Common myeloid progenitor, CD34-positive (primary cell): ENCODE results near the gene A2ML1.
"Not testable (repeated sequence)": the region's sequence is repeated elsewhere in the genome, so short reads cannot be mapped to it uniquely, and the experiment has no call there.

Experiments used
- CTCF ChIA-PET: fragments of 350-600 bp; sonication (Branson Sonifier 250); formaldehyde crosslinking; loops from one replicate; lab custom pipeline; 2021; ENCODE audit warnings: antibody characterized with exemption; lab: Charles Lee
- POLR2A ChIA-PET: fragments of 350-600 bp; sonication (Branson Sonifier 250); formaldehyde crosslinking; loops from one replicate; lab custom pipeline; 2021; ENCODE audit warnings: antibody characterized with exemption; lab: Charles Lee
- DNase-seq, 3 donors: peaks; one replicate each; pipeline versions ENCODE4 v3.0.0 to v3.0.0-alpha.2; 2013
- H3K27ac ChIP-seq, 2 experiments: 1 replicate in 1 of 2; 2 replicates in 1 of 2; pipeline ENCODE4 v1.7.0; 2013; ENCODE audit warnings: inconsistent platforms in 2 of 2, low read length in 2 of 2, mild to moderate bottlenecking in 2 of 2, low read depth in 1 of 2, moderate library complexity in 1 of 2; ENCODE audit not compliant: severe bottlenecking in 2 of 2, insufficient read depth in 1 of 2, poor library complexity in 1 of 2
- H3K27me3 ChIP-seq, 5 experiments: replicated peaks in 2 of 5; 1 replicate in 3 of 5; 2 replicates in 2 of 5; pipeline versions ENCODE4 v1.6.1 to v1.7.0; 2013; ENCODE audit warnings: low read length in 4 of 5, mild to moderate bottlenecking in 2 of 5, moderate library complexity in 2 of 5, inconsistent platforms in 1 of 5; ENCODE audit not compliant: insufficient read depth in 5 of 5, control insufficient read depth in 4 of 5
- H3K36me3 ChIP-seq, 4 experiments: 1 replicate in 2 of 4; 2 replicates in 2 of 4; pipeline versions ENCODE4 v1.6.1 to v1.7.0; 2013; ENCODE audit warnings: low read length in 3 of 4, control low read depth in 1 of 4, mild to moderate bottlenecking in 1 of 4; ENCODE audit not compliant: control insufficient read depth in 4 of 4, insufficient read depth in 4 of 4
- H3K4me1 ChIP-seq, 4 experiments: 1 replicate in 3 of 4; 2 replicates in 1 of 4; pipeline versions ENCODE4 v1.6.1 to v1.7.1; 2013; ENCODE audit warnings: low read length in 3 of 4, mild to moderate bottlenecking in 3 of 4, control low read depth in 1 of 4, inconsistent platforms in 1 of 4, moderate library complexity in 1 of 4; ENCODE audit not compliant: control insufficient read depth in 4 of 4, insufficient read depth in 4 of 4; ENCODE audit errors: control extremely low read depth in 1 of 4
- H3K4me3 ChIP-seq, 7 experiments: 1 replicate in 4 of 7; 2 replicates in 3 of 7; pipeline versions ENCODE4 v1.5.1 to v1.7.0; 2013; ENCODE audit warnings: mild to moderate bottlenecking in 7 of 7, low read length in 6 of 7, moderate library complexity in 6 of 7, inconsistent platforms in 2 of 7, low read depth in 2 of 7, control low read depth in 1 of 7; ENCODE audit not compliant: insufficient read depth in 4 of 7, control insufficient read depth in 1 of 7; ENCODE audit errors: extremely low read depth in 1 of 7
- H3K9me3 ChIP-seq, 5 experiments: 1 replicate in 4 of 5; 2 replicates in 1 of 5; pipeline versions ENCODE4 v1.6.1 to v1.7.1; 2013; ENCODE audit warnings: low read length in 4 of 5, mild to moderate bottlenecking in 2 of 5, inconsistent platforms in 1 of 5, low read depth in 1 of 5, moderate library complexity in 1 of 5; ENCODE audit not compliant: control insufficient read depth in 4 of 5, insufficient read depth in 2 of 5; ENCODE audit errors: control extremely low read depth in 1 of 5
- WGBS: methylation state at CpG from one replicate; pipeline ENCODE4 v1.1.5; 2013; ENCODE audit not compliant: insufficient coverage; 5-methylcytosine and 5-hydroxymethylcytosine counted together

Gene A2ML1

DNA sequence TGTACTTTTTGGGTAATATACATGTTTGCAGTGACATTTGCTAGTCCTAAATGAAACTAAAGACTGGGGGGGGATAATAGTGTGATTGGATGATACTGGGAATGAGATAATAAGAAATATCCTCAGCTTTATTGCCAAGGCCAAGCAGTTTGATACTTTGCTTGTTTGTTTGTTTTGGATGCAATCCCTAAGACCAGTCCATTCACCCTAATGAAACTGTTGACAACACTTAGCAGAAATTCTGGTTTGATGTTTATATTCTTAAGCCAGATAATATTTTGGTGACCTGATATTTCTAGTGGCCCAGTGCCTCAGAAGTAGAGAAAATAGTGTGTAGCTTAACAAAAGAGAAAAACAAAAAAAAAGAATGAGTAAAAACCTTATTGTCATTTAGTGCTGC lies 93.7 kb downstream of the A2ML1 start:
- H3K36me3 ChIP-seq, result peaks cover 2 to 19% (median 12%) of the 10 kb centered on the region in 4 experiments
- CTCF ChIA-PET, result interaction anchor here (1.1 to 1.5 kb wide), 2 partner anchors 26 to 30 kb away, joined by 5 to 6 read pairs; no protein-coding TSS in a partner anchor
- no peak overlapping the region for H3K27ac ChIP-seq
- H3K4me3 ChIP-seq, result no peak overlapping the region
- no peaks in the 10 kb centered on the region for H3K27me3 ChIP-seq
- H3K9me3 ChIP-seq, result no peaks in the 10 kb centered on the region
- H3K4me1 ChIP-seq, result peaks cover 0 to 25% (median 18%) of the 10 kb centered on the region in 4 experiments
- POLR2A ChIA-PET, result no interaction called here
- no peak for DNase-seq

- Histone ChIP-seq H3K4me1 (peaks cover 0 to 25% (median 18%) of the 10 kb centered on the region in 4 experiments), H3K27ac (no peak overlapping the region), H3K27me3 (no peaks in the 10 kb centered on the region), H3K4me3 (no peak overlapping the region), H3K9me3 (no peaks in the 10 kb centered on the region), H3K36me3 (peaks cover 3 to 26% (median 18%) of the 10 kb centered on the region in 4 experiments)
- ChIA-PET CTCF (interaction anchor here (1.5 kb wide), 1 partner anchor 31 kb away, joined by 6 read pairs; no protein-coding TSS in a partner anchor), POLR2A (interaction anchor here (0.8 kb wide), 1 partner anchor 32 kb away, joined by 4 read pairs; no protein-coding TSS in a partner anchor)
- no peak for DNase-seq
- WGBS, result 86% methylated on average over 3 of the region's 3 CpGs
Measured at GRCh38 chr12:8917031-8917430, 94.6 kb downstream of the A2ML1 start.

DNA sequence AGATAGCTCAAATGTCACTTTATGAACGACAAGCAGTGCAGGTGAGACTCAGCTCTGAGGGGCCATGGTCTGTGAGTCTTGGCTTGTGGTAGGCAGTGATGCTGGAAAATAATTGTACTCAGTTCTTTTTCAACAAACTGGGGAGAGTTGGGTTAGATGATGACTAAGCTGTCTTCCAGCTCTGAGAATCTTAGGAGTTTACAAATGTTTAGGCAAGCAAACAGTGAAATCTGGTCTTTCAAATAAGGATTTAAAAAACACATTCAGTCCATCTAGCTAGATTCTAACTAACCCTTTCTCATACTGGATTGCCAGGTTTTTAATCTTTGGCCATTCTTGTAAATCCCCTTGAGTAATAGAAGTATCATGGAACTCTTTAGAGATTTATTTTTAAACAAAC lies 95.3 kb downstream of the A2ML1 start:
- POLR2A ChIA-PET, result no interaction called here
- no peak overlapping the region for H3K4me3 ChIP-seq
- H3K9me3 ChIP-seq, result no peaks in the 10 kb centered on the region
- no peak overlapping the region for H3K27ac ChIP-seq
- peaks cover 0 to 25% (median 18%) of the 10 kb centered on the region in 4 experiments for H3K4me1 ChIP-seq
- H3K27me3 ChIP-seq, result no peaks in the 10 kb centered on the region
- no peak for DNase-seq
- peaks cover 3 to 33% (median 20%) of the 10 kb centered on the region in 4 experiments for H3K36me3 ChIP-seq
- CTCF ChIA-PET, result interaction anchor here (1.5 kb wide), 1 partner anchor 32 kb away, joined by 6 read pairs; no protein-coding TSS in a partner anchor
- 100% methylated on average over 1 of the region's 1 CpG for WGBS

DNA sequence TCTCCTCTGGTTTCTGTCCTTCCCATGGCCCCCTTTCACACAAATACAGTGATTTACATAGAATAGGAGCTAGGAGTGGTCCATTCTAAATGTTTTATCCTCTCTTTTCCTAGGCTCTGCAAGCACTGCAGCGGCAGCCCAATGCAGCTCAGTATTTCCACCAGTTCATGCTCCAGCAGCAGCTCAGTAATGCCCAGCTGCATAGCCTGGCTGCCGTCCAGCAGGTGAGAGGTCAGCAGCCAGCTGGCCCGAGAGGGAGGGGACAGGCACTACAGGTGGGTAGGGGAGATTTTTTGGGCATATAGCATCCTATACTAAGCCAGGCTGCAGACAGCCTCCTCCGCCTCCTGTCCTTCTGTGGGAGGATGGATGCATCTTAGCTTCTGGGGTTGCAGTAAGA lies 97.2 kb downstream of the A2ML1 start:
- CTCF ChIA-PET, result interaction anchor here (0.7 kb wide), 1 partner anchor 117 kb away, joined by 4 read pairs; no protein-coding TSS in a partner anchor
- H3K27me3 ChIP-seq, H3K4me3 ChIP-seq, POLR2A ChIA-PET, H3K27ac ChIP-seq, DNase-seq, H3K9me3 ChIP-seq: not testable (repeated sequence)
- WGBS, result 100% methylated on average over 1 of the region's 4 CpGs
- Histone ChIP-seq H3K4me1 (peaks cover 0 to 16% (median 9%) of the 10 kb centered on the region in 4 experiments), H3K36me3 (peaks cover 7 to 41% (median 22%) of the 10 kb centered on the region in 4 experiments)

DNA sequence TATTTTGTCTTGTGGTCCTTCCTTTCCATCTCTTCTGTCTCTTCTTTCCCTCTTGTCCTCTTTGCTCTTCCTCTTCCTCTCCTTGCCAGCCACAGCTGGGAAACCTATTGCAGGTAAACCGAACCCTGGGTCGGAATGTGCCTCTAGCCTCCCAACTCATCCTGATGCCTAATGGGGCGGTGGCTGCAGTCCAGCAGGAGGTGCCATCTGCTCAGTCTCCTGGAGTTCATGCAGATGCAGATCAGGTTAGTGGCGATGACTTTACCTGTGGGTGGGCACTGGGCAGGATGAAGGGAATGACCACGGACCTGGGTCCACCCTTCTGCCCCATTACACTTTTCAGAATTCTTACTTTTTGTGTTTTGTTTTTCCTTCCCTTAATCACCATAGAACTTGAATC lies 100.1 kb downstream of the A2ML1 start:
- Histone ChIP-seq H3K4me3 (no peak overlapping the region), H3K36me3 (peaks cover 8 to 41% (median 24%) of the 10 kb centered on the region in 4 experiments), H3K9me3 (no peaks in the 10 kb centered on the region), H3K4me1 (no peaks in the 10 kb centered on the region), H3K27ac (no peak overlapping the region), H3K27me3 (no peaks in the 10 kb centered on the region)
- ChIA-PET CTCF (interaction anchor here (1.4 kb wide), 1 partner anchor 22 kb away, joined by 4 read pairs; no protein-coding TSS in a partner anchor), POLR2A (no interaction called here)
- WGBS, result 95% methylated on average over 3 of the region's 5 CpGs
- no peak for DNase-seq
